Coronary artery (tissue), 2 donors: ENCODE results near the gene HECW1.

Source experiments
- DNase-seq: peaks from one replicate; pipeline ENCODE4 v3.0.0-alpha.2; 2017; ENCODE audit warnings: low spot score
- H3K27ac ChIP-seq, 2 donors: fragments of 200-600 bp; sonication (generic); one replicate each; pipeline ENCODE4 v1.5.1; 2016 to 2019
- H3K4me3 ChIP-seq: fragments of 200-600 bp; sonication (generic); 2 replicates; pipeline ENCODE4 v1.5.1; 2016; ENCODE audit warnings: mild to moderate bottlenecking, moderate library complexity
- TF ChIP-seq, protein P1 (sequence below): fragments of 200-600 bp; sonication (generic); IDR thresholded peaks from one replicate; pipeline ENCODE4 v1.5.1; 2019; ENCODE audit warnings: antibody characterized with exemption

Gene HECW1

DNA sequence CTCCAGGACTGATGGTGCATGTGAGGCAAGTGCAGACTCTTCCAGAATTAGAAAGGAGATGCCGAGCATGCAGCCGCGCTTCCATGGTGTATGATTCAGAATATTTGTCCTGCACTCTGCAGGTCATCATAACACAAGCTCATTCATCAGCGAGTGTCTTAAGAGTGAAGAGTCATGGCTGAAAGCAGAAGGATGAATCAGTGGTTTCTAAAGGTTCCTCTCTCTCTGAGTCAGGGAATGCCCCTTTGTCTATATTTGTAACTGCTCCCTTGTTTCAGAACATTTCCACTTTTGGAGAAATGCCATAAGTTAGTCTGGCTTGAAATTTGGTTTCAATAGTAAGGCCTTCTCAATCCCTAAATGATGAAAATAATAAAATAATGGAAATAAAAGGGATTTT, 52.3 kb downstream of the HECW1 start:
- H3K27ac ChIP-seq = no peak overlapping the region
- H3K4me3 ChIP-seq = no peak overlapping the region
- DNase-seq = no peak
- TF ChIP-seq, protein P1, sequence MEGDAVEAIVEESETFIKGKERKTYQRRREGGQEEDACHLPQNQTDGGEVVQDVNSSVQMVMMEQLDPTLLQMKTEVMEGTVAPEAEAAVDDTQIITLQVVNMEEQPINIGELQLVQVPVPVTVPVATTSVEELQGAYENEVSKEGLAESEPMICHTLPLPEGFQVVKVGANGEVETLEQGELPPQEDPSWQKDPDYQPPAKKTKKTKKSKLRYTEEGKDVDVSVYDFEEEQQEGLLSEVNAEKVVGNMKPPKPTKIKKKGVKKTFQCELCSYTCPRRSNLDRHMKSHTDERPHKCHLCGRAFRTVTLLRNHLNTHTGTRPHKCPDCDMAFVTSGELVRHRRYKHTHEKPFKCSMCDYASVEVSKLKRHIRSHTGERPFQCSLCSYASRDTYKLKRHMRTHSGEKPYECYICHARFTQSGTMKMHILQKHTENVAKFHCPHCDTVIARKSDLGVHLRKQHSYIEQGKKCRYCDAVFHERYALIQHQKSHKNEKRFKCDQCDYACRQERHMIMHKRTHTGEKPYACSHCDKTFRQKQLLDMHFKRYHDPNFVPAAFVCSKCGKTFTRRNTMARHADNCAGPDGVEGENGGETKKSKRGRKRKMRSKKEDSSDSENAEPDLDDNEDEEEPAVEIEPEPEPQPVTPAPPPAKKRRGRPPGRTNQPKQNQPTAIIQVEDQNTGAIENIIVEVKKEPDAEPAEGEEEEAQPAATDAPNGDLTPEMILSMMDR = no peak

DNA sequence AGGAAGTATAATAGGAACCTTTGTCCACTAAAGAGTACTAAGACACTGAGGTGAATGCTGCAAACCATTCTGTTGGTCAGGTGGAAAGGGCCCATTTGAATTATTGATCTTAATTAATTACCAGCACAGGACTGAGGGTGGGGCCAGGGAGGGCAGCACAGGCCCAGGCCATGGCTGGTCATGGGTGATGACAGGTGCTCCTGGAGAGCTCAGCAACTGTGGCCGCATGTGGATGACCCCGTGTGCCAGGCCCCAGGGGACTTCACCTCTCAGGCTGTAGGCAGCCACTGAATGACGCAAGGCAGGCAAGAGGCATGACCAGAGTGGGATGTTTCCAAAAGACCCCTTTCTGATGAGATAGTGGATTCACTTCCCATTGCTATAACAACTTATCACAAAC, 54.2 kb downstream of the HECW1 start:
- TF ChIP-seq, protein P1 = no peak
- Histone ChIP-seq H3K27ac (no peak overlapping the region), H3K4me3 (no peak overlapping the region)
- DNase-seq = no peak

DNA sequence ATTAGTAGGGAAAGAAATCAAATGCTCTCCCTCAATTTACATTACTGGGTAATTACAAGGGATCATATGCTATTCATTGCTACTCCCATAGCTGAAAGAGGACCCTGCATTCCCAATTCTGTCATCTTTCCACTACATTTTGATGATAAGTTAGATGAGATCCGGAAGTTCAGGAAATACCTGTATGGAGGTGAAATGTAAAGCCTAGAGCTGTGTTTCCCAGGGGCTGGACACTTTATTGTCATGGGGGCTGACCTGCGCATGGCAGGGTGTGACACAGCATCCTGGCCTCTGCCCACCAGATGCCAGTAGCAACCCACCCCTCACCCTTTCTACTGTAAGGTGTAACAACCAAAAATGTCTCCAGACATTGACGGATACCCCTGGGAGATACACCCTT, 56.6 kb downstream of the HECW1 start:
- TF ChIP-seq, protein P1 = no peak
- Histone ChIP-seq H3K4me3 (no peak overlapping the region), H3K27ac (no peak overlapping the region)
- DNase-seq = no peak

DNA sequence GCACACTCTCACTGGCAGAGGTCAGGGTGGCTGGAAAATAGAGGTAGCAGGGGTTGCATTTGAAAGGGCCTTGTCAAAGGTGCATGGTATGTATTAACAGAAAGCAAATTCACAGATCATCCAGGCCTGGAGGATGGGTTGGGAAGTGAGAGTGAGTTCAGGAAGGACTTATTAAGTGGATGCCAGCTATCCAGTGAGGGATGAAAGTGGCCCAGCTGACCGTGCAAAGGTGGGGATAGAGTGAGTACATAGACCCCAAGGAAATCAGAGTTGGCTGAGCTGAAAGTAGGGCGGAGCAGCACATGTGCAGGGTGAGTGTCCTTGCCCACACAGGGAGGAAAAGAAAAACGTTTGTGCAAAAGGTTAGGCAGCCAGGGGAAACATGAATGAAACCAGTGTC, 58.1 kb downstream of the HECW1 start:
- Histone ChIP-seq H3K27ac (no peak overlapping the region), H3K4me3 (no peak overlapping the region)
- no peak for DNase-seq
- TF ChIP-seq, protein P1 = no peak

DNA sequence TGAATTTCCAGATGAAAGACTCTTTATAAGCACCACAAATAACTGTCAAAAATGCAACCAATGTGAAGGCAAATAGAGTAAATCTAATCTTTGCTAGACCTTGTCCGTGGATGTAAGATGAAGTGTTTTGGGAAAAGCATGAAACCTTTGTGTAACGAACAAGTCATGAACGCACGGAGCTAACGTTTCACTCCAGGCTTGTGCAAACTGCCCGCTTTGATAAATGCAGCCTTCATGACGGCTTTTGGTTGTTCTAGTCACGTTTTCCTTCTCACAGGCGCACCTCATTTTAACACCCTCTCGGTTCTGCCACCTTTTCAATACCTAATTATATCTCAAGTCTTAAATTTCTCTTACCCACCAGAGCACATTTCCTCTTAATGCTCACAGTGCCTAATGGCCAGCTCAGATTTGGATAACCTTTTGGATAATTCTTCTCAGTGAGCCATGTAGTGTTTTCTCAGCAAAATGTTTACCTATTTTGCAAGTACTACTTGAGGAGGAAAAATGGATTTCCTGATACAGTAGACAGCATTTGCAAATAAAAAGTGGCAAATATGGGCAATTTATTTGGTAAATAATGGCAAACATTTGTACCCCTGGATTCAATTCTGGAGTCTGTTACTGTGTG, 63.2 kb downstream of the HECW1 start:
- Histone ChIP-seq H3K27ac (no peak overlapping the region), H3K4me3 (no peak overlapping the region)
- TF ChIP-seq, protein P1 = no peak
- DNase-seq = no peak

DNA sequence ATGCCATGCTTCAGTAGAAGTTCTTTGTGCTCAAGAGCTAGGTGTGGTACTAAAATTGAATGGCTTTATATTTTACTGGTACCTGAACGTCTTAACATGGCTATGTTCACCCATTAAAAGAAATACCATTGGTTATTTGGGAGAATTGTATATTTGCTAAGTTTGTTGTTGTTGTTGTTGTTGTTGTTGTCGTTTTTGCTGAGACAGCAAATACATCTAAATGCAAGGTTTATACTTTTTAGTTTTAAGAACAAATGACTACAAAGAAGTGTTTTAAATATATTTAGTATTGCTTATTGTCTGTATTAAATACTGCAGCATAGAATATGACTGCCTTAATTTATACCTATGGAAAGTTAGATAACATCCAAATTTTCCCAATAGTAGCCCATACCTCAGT, 66.9 kb downstream of the HECW1 start:
- DNase-seq = no peak
- no peak overlapping the region for H3K27ac ChIP-seq
- TF ChIP-seq, protein P1 = no peak
- no peak overlapping the region for H3K4me3 ChIP-seq

DNA sequence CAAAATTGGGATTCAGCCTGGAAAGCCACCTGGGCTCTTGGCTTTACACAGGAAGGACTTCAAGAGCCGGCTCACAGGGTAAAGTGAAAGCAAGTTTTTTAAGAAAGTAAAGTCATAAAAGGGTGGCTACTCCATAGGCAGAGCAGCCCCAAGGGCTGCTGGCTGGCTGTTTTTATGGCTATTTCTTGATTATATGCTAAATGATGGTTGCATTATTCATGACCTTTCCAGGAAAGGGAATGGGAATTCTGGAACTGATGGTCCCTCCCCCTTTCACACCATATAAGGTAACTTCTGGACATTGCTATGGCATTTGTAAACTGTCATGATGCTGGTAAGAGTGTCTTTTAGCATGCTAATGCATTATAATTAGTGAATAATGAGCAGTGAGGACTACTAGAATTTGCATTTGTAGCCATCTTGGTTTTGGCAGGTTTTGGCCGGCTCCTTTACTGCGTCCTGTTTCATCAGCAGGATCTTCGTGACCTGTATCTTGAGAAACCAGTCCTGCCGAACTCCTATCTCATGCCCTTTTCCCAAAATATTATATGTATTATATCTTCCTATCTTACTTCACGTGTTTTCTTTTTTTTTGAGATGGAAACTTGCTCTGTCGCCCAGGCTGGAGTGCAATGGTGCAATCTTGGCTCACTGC, 80.5 kb downstream of the HECW1 start:
- Histone ChIP-seq H3K27ac (no peak overlapping the region), H3K4me3 (no peak overlapping the region)
- DNase-seq = no peak
- TF ChIP-seq, protein P1 = no peak
